ENCODE measurements around the gene MYOCOS. TPM values are rescaled to one million over a fixed set of nuclear protein-coding genes. Genes with fewer than 3 reads are reported as not detected.

MYOCOS gene
- total and polyA plus RNA-seq, 9 of the 15 experiments (the other 6 are each of a cell fraction or from before 2014, with no cell fraction given): 0.07 TPM; not detected in 7

- TF ChIP-seq RERE (CRISPR knock-in tag; IDR thresholded peaks at IDR 0.05; ENCODE audit: borderline replicate concordance) (no peak), CSDE1 (IDR thresholded peaks at IDR 0.05) (no peak), GTF2F1 (IDR thresholded peaks at IDR 0.05; ENCODE audit: low read depth, low read length) (no peak), ZNF436 (CRISPR knock-in tag; IDR thresholded peaks at IDR 0.05) (no peak), CBX5 (IDR thresholded peaks at IDR 0.05; ENCODE audit: borderline replicate concordance, low read depth) (no peak)
- TF ChIP-seq, protein P1, sequence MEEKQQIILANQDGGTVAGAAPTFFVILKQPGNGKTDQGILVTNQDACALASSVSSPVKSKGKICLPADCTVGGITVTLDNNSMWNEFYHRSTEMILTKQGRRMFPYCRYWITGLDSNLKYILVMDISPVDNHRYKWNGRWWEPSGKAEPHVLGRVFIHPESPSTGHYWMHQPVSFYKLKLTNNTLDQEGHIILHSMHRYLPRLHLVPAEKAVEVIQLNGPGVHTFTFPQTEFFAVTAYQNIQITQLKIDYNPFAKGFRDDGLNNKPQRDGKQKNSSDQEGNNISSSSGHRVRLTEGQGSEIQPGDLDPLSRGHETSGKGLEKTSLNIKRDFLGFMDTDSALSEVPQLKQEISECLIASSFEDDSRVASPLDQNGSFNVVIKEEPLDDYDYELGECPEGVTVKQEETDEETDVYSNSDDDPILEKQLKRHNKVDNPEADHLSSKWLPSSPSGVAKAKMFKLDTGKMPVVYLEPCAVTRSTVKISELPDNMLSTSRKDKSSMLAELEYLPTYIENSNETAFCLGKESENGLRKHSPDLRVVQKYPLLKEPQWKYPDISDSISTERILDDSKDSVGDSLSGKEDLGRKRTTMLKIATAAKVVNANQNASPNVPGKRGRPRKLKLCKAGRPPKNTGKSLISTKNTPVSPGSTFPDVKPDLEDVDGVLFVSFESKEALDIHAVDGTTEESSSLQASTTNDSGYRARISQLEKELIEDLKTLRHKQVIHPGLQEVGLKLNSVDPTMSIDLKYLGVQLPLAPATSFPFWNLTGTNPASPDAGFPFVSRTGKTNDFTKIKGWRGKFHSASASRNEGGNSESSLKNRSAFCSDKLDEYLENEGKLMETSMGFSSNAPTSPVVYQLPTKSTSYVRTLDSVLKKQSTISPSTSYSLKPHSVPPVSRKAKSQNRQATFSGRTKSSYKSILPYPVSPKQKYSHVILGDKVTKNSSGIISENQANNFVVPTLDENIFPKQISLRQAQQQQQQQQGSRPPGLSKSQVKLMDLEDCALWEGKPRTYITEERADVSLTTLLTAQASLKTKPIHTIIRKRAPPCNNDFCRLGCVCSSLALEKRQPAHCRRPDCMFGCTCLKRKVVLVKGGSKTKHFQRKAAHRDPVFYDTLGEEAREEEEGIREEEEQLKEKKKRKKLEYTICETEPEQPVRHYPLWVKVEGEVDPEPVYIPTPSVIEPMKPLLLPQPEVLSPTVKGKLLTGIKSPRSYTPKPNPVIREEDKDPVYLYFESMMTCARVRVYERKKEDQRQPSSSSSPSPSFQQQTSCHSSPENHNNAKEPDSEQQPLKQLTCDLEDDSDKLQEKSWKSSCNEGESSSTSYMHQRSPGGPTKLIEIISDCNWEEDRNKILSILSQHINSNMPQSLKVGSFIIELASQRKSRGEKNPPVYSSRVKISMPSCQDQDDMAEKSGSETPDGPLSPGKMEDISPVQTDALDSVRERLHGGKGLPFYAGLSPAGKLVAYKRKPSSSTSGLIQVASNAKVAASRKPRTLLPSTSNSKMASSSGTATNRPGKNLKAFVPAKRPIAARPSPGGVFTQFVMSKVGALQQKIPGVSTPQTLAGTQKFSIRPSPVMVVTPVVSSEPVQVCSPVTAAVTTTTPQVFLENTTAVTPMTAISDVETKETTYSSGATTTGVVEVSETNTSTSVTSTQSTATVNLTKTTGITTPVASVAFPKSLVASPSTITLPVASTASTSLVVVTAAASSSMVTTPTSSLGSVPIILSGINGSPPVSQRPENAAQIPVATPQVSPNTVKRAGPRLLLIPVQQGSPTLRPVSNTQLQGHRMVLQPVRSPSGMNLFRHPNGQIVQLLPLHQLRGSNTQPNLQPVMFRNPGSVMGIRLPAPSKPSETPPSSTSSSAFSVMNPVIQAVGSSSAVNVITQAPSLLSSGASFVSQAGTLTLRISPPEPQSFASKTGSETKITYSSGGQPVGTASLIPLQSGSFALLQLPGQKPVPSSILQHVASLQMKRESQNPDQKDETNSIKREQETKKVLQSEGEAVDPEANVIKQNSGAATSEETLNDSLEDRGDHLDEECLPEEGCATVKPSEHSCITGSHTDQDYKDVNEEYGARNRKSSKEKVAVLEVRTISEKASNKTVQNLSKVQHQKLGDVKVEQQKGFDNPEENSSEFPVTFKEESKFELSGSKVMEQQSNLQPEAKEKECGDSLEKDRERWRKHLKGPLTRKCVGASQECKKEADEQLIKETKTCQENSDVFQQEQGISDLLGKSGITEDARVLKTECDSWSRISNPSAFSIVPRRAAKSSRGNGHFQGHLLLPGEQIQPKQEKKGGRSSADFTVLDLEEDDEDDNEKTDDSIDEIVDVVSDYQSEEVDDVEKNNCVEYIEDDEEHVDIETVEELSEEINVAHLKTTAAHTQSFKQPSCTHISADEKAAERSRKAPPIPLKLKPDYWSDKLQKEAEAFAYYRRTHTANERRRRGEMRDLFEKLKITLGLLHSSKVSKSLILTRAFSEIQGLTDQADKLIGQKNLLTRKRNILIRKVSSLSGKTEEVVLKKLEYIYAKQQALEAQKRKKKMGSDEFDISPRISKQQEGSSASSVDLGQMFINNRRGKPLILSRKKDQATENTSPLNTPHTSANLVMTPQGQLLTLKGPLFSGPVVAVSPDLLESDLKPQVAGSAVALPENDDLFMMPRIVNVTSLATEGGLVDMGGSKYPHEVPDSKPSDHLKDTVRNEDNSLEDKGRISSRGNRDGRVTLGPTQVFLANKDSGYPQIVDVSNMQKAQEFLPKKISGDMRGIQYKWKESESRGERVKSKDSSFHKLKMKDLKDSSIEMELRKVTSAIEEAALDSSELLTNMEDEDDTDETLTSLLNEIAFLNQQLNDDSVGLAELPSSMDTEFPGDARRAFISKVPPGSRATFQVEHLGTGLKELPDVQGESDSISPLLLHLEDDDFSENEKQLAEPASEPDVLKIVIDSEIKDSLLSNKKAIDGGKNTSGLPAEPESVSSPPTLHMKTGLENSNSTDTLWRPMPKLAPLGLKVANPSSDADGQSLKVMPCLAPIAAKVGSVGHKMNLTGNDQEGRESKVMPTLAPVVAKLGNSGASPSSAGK (IDR thresholded peaks at IDR 0.05): no peak
- TF ChIP-seq, protein P2, sequence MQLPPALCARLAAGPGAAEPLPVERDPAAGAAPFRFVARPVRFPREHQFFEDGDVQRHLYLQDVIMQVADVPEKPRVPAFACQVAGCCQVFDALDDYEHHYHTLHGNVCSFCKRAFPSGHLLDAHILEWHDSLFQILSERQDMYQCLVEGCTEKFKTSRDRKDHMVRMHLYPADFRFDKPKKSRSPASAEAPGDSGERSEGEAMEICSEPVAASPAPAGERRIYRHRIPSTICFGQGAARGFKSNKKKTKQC (CRISPR knock-in tag; IDR thresholded peaks at IDR 0.05): peak; percentile 62; the same call in 1 of the 2 replicates
- TF ChIP-seq, protein P3, sequence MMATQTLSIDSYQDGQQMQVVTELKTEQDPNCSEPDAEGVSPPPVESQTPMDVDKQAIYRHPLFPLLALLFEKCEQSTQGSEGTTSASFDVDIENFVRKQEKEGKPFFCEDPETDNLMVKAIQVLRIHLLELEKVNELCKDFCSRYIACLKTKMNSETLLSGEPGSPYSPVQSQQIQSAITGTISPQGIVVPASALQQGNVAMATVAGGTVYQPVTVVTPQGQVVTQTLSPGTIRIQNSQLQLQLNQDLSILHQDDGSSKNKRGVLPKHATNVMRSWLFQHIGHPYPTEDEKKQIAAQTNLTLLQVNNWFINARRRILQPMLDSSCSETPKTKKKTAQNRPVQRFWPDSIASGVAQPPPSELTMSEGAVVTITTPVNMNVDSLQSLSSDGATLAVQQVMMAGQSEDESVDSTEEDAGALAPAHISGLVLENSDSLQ (IDR thresholded peaks at IDR 0.05): peak; percentile 28; the same call in 1 of the 2 replicates
Observed at GRCh38 chr1:171654942-171655745, 33.1 kb downstream of the MYOCOS start (continued).
